Thymus (tissue), 11 donors: ENCODE results near the gene IL1RAP. TPM values are rescaled to one million over a fixed set of nuclear protein-coding genes. Genes with fewer than 3 reads are reported as not detected.

Source experiments
- DNase-seq, 9 donors: peaks; one replicate each; pipeline ENCODE4 v3.0.0-alpha.2; 2013; ENCODE audit warnings: low spot score in 9 of 9, low read depth in 6 of 9, missing footprints in 1 of 9
- H3K27ac ChIP-seq, 2 donors: one replicate each; pipeline ENCODE4 v1.5.1; 2013; ENCODE audit warnings: control low read depth in 1 of 2, low read depth in 1 of 2, low read length in 1 of 2, mild to moderate bottlenecking in 1 of 2, moderate library complexity in 1 of 2
- H3K27me3 ChIP-seq, 2 donors: one replicate each; pipeline ENCODE4 v1.5.1; 2013; ENCODE audit warnings: low read length in 1 of 2; ENCODE audit not compliant: control insufficient read depth in 2 of 2, insufficient read depth in 1 of 2
- H3K36me3 ChIP-seq, 2 donors: one replicate each; pipeline ENCODE4 v1.5.1; 2013; ENCODE audit warnings: low read length in 1 of 2, mild to moderate bottlenecking in 1 of 2, moderate library complexity in 1 of 2; ENCODE audit not compliant: control insufficient read depth in 2 of 2, insufficient read depth in 2 of 2
- H3K4me1 ChIP-seq, 2 donors: one replicate each; pipeline ENCODE4 v1.5.1; 2013; ENCODE audit warnings: low read length in 2 of 2; ENCODE audit not compliant: control insufficient read depth in 2 of 2, insufficient read depth in 2 of 2
- H3K4me3 ChIP-seq, 2 donors: one replicate each; pipeline ENCODE4 v1.5.1; 2013; ENCODE audit warnings: low read length in 2 of 2, control low read depth in 1 of 2, mild to moderate bottlenecking in 1 of 2
- H3K9me3 ChIP-seq, 2 donors: one replicate each; pipeline ENCODE4 v1.5.1; 2013; ENCODE audit warnings: low read length in 1 of 2, mild to moderate bottlenecking in 1 of 2; ENCODE audit not compliant: control insufficient read depth in 2 of 2, insufficient read depth in 1 of 2
- WGBS: extraction: QIAGEN DNeasy Blood & Tissue Kit; methylation state at CpG from one replicate; pipeline ENCODE4 v1.1.7; 2013; 5-methylcytosine and 5-hydroxymethylcytosine counted together
- polyA plus RNA-seq: library from polyadenylated mRNA; stranded (reverse); fragments of 200-250 nt; gene quantifications from one replicate; pipeline ENCODE4 v1.2.3, GENCODE V29; 2013
- total RNA-seq: library from RNA; stranded (reverse); fragments of 120-200 nt; gene quantifications from one replicate; pipeline ENCODE4 v1.2.4, GENCODE V29; 2013
- donor health status: healthy.

Gene IL1RAP
- total and polyA plus RNA-seq, 2 donors: 5.7 to 6.8 TPM

DNA sequence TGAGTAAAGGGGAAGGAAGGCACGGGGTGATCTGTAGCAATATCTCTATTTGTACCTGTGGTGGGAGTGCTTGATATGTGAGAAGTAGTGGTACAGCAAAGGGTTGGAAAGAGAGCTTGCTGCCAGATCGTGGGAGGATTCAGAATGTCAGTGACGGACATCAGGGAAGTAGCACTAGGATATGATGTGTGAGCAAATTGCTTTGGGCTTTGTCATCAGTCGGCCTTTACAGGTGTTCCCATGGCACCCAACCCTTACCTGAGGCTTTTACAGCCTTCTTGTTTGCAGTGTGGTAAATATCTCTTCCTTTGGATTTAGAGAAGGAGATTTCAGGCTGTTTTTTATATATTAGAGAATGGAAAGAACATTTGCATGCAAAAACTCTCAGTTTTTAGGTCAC is 29.8 kb downstream of the IL1RAP start:
- Histone ChIP-seq H3K9me3 (no peaks in the 10 kb centered on the region), H3K27me3 (no peaks in the 10 kb centered on the region), H3K36me3 (no peaks in the 10 kb centered on the region), H3K27ac (no peak overlapping the region), H3K4me3 (no peak overlapping the region), H3K4me1 (no peaks in the 10 kb centered on the region)
- 95% methylated on average over 4 of the region's 4 CpGs for WGBS
- no peak for DNase-seq

DNA sequence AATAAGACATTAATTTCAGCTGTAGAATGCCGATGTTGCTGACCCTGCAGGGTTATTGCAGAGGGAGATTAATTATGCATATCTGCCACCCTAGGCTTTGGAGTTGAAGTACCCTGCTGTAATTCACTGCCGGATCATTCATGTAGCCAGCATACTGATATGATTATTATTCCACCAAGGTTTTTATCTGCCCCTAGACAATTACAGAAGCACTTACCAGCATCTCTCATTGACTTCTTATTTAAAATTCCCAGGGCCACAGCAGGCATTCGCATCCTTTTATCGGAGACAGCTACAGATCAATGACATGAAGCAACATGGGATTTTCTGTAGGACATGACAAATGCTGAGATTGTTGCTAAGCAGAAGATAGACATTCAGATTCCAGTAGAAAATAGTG is 31.3 kb downstream of the IL1RAP start:
- H3K36me3 ChIP-seq: no peaks in the 10 kb centered on the region
- WGBS: 98% methylated on average over 4 of the region's 4 CpGs
- H3K27ac ChIP-seq: no peak overlapping the region
- no peak for DNase-seq
- H3K4me3 ChIP-seq: no peak overlapping the region
- H3K4me1 ChIP-seq: no peaks in the 10 kb centered on the region
- H3K9me3 ChIP-seq: no peaks in the 10 kb centered on the region
- no peaks in the 10 kb centered on the region for H3K27me3 ChIP-seq

DNA sequence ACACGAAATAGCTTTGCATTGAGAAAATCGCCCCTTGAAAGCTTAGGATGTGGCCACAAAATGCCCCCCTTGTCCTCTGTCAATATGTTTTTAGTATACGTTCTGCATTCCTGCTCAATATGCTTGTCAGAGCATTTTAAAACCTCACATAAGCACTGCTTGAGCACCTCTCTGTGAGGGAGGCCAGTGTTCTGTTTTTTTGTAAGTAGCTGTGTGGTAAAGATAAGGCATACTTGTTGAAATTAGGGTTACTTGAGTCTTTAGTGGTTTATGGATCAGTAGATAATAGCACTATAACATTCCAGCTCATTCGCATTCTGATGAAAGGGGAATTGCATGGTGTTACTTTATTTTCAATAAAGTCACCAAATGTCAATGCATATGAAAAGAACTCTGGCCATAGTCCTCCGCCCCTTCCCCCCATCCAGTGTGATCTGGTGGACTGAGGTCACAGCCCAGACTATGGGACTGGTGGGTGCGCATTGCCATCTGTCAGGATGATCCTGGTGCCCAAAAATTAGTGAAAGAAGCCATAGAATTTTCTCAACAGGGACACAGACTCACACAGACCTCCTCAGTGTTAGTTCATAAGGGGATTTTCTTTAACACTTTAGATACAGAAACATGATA is 33.1 kb downstream of the IL1RAP start:
- H3K27ac ChIP-seq: no peak overlapping the region
- H3K4me3 ChIP-seq: no peak overlapping the region
- H3K4me1 ChIP-seq: no peaks in the 10 kb centered on the region
- 97% methylated on average over 6 of the region's 6 CpGs for WGBS
- no peaks in the 10 kb centered on the region for H3K9me3 ChIP-seq
- H3K27me3 ChIP-seq: no peaks in the 10 kb centered on the region
- no peak for DNase-seq
- H3K36me3 ChIP-seq: no peaks in the 10 kb centered on the region

DNA sequence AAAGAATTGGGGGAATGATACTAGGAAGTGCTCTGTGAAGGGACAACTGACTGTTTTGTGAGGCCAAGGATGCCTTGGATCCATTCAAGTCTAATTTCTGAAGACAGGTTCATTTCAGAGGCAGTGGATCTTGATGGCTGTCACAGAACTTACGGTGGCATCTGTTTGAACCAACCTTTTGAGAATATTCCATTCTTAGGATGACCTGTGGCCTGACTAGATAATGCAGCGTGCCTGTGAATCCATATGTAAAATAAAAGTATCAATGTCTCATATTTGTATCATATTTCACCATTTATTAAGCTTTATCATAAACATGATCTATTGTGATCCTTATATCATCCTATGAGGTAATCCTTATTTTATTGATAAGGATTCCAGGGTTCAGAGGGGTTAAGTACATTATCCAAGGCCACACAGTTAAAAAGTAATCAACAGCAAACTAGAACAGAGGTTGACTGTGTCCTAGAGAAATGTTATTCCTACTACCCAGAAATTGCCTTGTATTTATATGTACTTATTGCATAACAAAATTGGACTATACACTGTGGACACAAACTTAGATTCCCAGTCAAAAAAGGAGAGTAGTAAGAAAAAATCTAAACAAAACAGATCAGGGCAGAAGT is 34.3 kb downstream of the IL1RAP start:
- Histone ChIP-seq H3K36me3 (no peaks in the 10 kb centered on the region), H3K4me3 (no peak overlapping the region), H3K27ac (no peak overlapping the region), H3K9me3 (no peaks in the 10 kb centered on the region), H3K4me1 (no peaks in the 10 kb centered on the region), H3K27me3 (no peaks in the 10 kb centered on the region)
- DNase-seq: no peak
- WGBS: 95% methylated on average over 2 of the region's 2 CpGs

DNA sequence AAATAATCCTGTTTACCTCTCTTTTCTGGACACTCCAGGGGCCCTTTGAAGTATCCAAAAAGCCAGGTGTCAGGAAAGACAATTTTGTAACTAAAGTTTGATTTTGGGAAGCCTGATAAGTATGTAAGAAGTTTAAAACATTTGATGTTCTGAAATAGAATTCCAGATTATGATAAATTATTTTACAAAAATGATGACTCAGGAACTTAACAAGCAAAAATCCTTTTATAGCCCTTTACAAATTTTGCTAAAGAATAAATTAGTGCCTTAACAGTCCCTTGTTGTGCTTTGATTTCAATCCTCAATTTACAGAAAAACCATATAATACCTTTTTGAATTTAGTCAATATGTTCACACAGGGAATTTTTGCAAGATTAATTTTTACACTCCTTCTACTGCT is 38.1 kb downstream of the IL1RAP start:
- no peaks in the 10 kb centered on the region for H3K4me1 ChIP-seq
- no peaks in the 10 kb centered on the region for H3K27me3 ChIP-seq

DNA sequence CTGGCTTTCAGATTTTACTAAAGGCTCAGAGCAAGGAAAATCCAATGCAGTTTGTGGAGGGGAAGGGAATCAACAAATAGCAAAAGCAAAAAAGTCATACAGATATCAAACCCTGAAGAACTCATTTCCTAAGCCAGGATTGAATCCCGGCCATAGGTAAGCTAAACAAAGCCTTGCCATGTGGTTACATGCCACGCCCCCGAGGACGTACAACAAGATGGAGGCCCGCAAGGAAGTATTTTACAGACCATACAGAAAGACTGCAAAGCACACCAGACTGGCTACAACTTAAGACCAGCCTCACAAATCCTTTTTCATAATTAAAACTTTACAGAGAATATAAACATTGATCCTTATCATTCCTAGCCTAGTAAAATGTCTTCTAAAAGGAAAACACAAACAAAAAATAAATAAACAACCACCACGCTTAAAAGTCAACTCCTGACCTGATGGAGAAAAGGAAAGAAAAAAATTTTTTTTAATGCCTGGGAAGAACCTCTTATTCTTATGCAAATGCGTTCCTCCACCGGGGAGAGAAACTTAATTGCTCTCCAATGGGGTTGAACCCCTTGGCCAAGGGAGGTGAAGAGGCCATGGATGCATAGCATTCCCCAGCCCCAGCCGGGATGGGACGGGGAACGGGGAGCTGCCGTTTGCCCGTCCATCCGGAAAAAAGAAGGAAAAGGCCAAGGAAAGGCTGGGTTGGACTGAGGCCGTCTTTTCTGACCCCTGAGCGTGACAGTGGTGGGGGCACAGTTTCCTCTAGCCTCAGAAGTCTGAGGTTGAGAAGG is 39.3 kb downstream of the IL1RAP start:
- Histone ChIP-seq H3K27ac (no peak overlapping the region), H3K36me3 (no peaks in the 10 kb centered on the region), H3K9me3 (peaks cover 0 to 3% of the 10 kb centered on the region in 2 donors), H3K4me1 (no peaks in the 10 kb centered on the region), H3K4me3 (no peak overlapping the region), H3K27me3 (no peaks in the 10 kb centered on the region)
- no peak for DNase-seq
- 91% methylated on average over 16 of the region's 16 CpGs for WGBS

More for the DNA sequence above, 38.1 kb downstream of the IL1RAP start:
- H3K36me3 ChIP-seq: no peaks in the 10 kb centered on the region
- no peak for DNase-seq
- no peak overlapping the region for H3K27ac ChIP-seq
- peaks cover 0 to 3% of the 10 kb centered on the region in 2 donors for H3K9me3 ChIP-seq
- H3K4me3 ChIP-seq: no peak overlapping the region

DNA sequence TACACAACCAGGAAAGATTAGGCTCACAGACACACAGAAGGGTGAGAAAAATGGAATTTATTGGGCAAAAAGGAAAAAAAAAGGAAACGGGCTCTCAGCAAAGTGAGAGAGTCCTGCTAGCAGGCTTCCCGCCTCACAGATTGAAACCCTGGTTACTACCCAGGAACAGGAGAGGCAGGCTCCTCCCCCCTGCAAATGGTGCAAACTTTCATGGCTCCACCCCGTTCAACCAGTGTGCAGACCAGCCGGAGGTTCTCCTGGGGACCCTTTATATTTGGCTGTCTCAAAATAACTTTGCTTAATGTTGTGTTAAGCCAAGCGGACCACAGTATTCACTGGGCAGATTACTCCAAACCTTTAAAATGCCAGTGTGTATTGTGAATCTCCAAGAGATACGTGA is 40.3 kb downstream of the IL1RAP start:
- Histone ChIP-seq H3K4me1 (no peaks in the 10 kb centered on the region), H3K27me3 (no peaks in the 10 kb centered on the region), H3K9me3 (peaks cover 0 to 3% of the 10 kb centered on the region in 2 donors), H3K36me3 (no peaks in the 10 kb centered on the region), H3K4me3 (no peak overlapping the region), H3K27ac (no peak overlapping the region)
- DNase-seq: no peak
- 96% methylated on average over 6 of the region's 6 CpGs for WGBS

DNA sequence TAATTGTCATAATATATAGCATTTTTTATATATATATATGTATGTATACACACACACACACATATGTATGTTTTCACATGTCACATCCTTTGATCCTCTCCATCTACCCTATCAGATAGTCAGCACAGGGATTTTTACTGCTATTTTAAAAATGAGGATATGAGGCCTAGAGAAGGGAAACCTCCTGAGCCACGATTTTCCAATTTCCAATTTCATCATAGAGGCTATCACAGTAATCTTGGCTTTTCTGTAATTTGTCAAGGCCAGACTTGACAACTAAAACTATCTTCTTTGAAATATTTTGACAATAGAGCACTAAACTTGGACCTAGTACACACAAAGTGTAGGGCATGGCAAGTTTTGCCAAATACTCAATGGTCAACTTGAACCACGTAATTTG is 42.5 kb downstream of the IL1RAP start:
- H3K9me3 ChIP-seq: peaks cover 0 to 3% of the 10 kb centered on the region in 2 donors
- no peaks in the 10 kb centered on the region for H3K27me3 ChIP-seq
- H3K36me3 ChIP-seq: no peaks in the 10 kb centered on the region
- no peak for DNase-seq
- H3K4me1 ChIP-seq: no peaks in the 10 kb centered on the region
- no peak overlapping the region for H3K4me3 ChIP-seq
- 87% methylated on average over 2 of the region's 2 CpGs for WGBS
- H3K27ac ChIP-seq: no peak overlapping the region

DNA sequence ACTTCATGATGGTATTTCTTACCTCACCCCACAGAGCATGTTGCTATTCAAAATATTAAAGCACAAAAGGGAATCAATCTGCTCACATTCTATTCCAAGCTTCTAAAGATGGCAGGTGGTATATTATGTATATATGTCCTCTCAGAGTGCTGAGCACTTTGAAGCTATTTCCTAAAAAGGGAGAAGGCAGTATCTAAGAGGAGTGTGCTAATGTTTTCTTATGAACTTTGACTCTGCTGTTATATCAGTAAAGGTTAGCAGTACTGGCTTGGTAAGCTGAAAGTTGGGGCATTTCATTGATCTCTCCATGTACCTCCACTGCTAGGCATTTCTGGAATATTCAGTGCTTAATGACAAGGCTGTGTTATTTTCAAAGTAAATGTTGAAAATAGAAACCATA is 43.4 kb downstream of the IL1RAP start:
- H3K36me3 ChIP-seq: no peaks in the 10 kb centered on the region
- no peak overlapping the region for H3K4me3 ChIP-seq
- no peaks in the 10 kb centered on the region for H3K27me3 ChIP-seq
- H3K9me3 ChIP-seq: peaks cover 0 to 3% of the 10 kb centered on the region in 2 donors
- H3K4me1 ChIP-seq: no peaks in the 10 kb centered on the region
- no peak overlapping the region for H3K27ac ChIP-seq
- no peak for DNase-seq
